Colonic mucosa (tissue), 4 donors: ENCODE results near the gene PLXNA4. TPM values are rescaled to one million over a fixed set of nuclear protein-coding genes. Genes with fewer than 3 reads are reported as not detected.

Source experiments
- DNase-seq: peaks from one replicate; pipeline ENCODE4 v3.0.0-alpha.2; 2020
- H3K27ac ChIP-seq: fragments of 200-600 bp; one replicate; pipeline ENCODE4 v1.8.0; 2021
- H3K27me3 ChIP-seq: fragments of 200-600 bp; one replicate; pipeline ENCODE4 v1.8.0; 2021
- H3K36me3 ChIP-seq: fragments of 200-600 bp; one replicate; pipeline ENCODE4 v1.8.0; 2021
- H3K4me1 ChIP-seq: fragments of 200-600 bp; one replicate; pipeline ENCODE4 v1.8.0; 2021; ENCODE audit warnings: mild to moderate bottlenecking
- H3K4me3 ChIP-seq: fragments of 200-600 bp; one replicate; pipeline ENCODE4 v1.8.0; 2021
- H3K9ac ChIP-seq, 2 donors: one replicate each; pipeline ENCODE4 v1.7.0; 2013; ENCODE audit warnings: control low read depth in 2 of 2, low read depth in 2 of 2, low read length in 2 of 2
- H3K9me3 ChIP-seq: fragments of 200-600 bp; one replicate; pipeline ENCODE4 v1.8.0; 2021
- intact Hi-C: fragments of 100-400 bp; cut with DNase I; formaldehyde crosslinking; loops from one replicate; pipeline ENCODE4 v1.14.1; 2022
- total RNA-seq, 2 donors: library from RNA; stranded (reverse); fragmentation: NEBNext Ultra II Directional in 1 of 2; extraction: Animal tissue kit (Norgen Biotek cat#: 25700) in 1 of 2; gene quantifications; one replicate each; pipeline ENCODE4 v1.2.1, GENCODE V29; 2021
- TF ChIP-seq, protein P1 (sequence below): fragments of 200-600 bp; IDR thresholded peaks from one replicate; pipeline ENCODE4 v1.8.0; 2022; ENCODE audit warnings: antibody characterized with exemption, mild to moderate bottlenecking
- donor health status: healthy.
- donor health status: DM: no; HTN: no; CAD: no.
- donor health status: DM: no; HTN: no; CAD: no.

PLXNA4 gene
- total RNA-seq, 2 donors from 2014 or later: 0.15 to 0.77 TPM

DNA sequence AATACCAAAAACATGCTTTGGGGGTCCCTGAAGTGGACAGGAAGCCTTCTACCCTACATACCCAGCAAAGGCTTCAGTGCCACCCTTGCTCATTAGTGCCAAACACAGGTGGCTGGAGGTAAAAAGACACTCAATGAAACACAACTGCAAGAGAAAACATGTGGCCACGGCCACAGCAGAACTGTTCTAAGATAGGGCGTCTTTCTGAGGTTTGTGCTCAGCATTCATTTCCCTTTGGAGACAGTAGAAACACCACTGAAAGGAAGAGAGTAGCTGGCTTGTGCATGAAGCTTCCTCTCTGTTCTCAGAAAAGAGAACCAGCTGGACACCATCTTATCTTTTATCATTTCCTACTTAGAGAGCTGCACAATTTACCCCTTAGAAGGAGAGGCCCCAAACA, 143.0 kb downstream of the PLXNA4 start:
- DNase-seq: no peak

DNA sequence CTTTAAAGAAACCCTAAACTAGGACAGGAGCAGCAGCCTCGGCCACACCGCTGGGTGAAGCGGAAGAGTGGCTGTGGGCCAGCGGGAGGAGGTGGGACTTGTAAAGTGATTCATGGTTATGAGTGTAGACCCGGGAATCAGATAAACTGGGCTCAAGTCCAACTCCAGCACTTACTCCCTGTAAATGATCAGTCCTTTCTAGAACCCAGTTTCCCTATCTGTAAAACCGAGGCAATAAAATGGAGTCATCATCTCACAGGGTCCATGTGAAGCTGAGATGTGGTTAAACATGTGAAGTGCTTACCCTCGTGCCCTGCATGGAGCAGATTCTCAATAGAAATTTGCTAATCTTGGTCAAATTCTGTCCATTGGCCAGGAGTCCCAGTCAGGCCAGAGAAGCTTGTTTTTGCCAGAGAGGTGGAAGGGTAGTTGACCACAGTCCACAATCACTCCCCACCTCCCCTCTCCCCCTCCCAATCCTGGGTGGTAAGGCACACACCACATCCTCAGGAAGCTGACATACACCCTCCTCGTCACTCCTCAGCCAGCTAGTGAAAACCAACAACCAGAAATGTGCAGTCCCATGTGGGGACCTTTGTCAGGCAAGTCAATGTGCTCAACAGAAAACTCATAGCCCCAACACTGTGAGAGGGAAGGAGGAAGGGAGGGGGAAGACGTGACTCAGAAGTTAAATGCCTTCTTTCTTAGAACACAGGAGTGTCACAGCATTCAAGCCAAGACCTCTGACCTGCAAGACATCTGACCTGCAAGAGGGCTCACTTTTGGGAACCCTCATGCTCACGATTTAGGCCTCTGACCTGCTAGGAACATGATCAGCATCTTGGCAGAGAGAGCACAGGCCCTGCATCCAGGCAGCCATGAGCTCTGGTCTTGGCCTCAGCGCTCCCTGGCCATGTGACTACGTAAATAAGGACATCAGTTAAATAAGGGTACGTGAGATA, 145.1 kb downstream of the PLXNA4 start:
- H3K27me3 ChIP-seq: no peaks in the 10 kb centered on the region
- intact Hi-C loops: no loop called here

More for the DNA sequence above, 143.0 kb downstream of the PLXNA4 start:
- Histone ChIP-seq H3K9me3 (no peaks in the 10 kb centered on the region), H3K27me3 (no peaks in the 10 kb centered on the region), H3K27ac (no peak overlapping the region), H3K36me3 (no peaks in the 10 kb centered on the region), H3K4me3 (no peak overlapping the region), H3K4me1 (peaks cover 9% of the 10 kb centered on the region), H3K9ac (no peak overlapping the region)
- TF ChIP-seq, protein P1, sequence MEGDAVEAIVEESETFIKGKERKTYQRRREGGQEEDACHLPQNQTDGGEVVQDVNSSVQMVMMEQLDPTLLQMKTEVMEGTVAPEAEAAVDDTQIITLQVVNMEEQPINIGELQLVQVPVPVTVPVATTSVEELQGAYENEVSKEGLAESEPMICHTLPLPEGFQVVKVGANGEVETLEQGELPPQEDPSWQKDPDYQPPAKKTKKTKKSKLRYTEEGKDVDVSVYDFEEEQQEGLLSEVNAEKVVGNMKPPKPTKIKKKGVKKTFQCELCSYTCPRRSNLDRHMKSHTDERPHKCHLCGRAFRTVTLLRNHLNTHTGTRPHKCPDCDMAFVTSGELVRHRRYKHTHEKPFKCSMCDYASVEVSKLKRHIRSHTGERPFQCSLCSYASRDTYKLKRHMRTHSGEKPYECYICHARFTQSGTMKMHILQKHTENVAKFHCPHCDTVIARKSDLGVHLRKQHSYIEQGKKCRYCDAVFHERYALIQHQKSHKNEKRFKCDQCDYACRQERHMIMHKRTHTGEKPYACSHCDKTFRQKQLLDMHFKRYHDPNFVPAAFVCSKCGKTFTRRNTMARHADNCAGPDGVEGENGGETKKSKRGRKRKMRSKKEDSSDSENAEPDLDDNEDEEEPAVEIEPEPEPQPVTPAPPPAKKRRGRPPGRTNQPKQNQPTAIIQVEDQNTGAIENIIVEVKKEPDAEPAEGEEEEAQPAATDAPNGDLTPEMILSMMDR: no peak
- intact Hi-C loops: no loop called here

GRCh38 chr7:132430041-132430855, 146.0 kb downstream of the PLXNA4 start:
- Histone ChIP-seq H3K27ac (no peak overlapping the region), H3K9ac (no peak overlapping the region), H3K27me3 (no peaks in the 10 kb centered on the region), H3K9me3 (no peaks in the 10 kb centered on the region), H3K36me3 (no peaks in the 10 kb centered on the region), H3K4me1 (peaks cover 9% of the 10 kb centered on the region), H3K4me3 (no peak overlapping the region)
- TF ChIP-seq, protein P1: no peak
- intact Hi-C loops: no loop called here
- DNase-seq: no peak

More for the DNA sequence above, 145.1 kb downstream of the PLXNA4 start:
- DNase-seq: peak; percentile 84
- Histone ChIP-seq H3K9ac (no peak overlapping the region), H3K36me3 (no peaks in the 10 kb centered on the region), H3K4me1 (peaks cover 9% of the 10 kb centered on the region), H3K4me3 (no peak overlapping the region), H3K9me3 (no peaks in the 10 kb centered on the region), H3K27ac (no peak overlapping the region)
- TF ChIP-seq, protein P1: no peak

- no peak overlapping the region for H3K27ac ChIP-seq
- H3K9ac ChIP-seq: no peak overlapping the region
- TF ChIP-seq, protein P1: no peak
- no peak for DNase-seq
- H3K4me1 ChIP-seq: peaks cover 9% of the 10 kb centered on the region
- no peak overlapping the region for H3K4me3 ChIP-seq
- intact Hi-C loops: no loop called here
- H3K9me3 ChIP-seq: no peaks in the 10 kb centered on the region
- H3K36me3 ChIP-seq: no peaks in the 10 kb centered on the region
- H3K27me3 ChIP-seq: no peaks in the 10 kb centered on the region
Observed at GRCh38 chr7:132429181-132429580, 147.1 kb downstream of the PLXNA4 start.

- H3K9me3 ChIP-seq: no peaks in the 10 kb centered on the region
- H3K27ac ChIP-seq: no peak overlapping the region
- no peaks in the 10 kb centered on the region for H3K27me3 ChIP-seq
- DNase-seq: no peak
- peaks cover 9% of the 10 kb centered on the region for H3K4me1 ChIP-seq
- no peak overlapping the region for H3K9ac ChIP-seq
- no peak overlapping the region for H3K4me3 ChIP-seq
- TF ChIP-seq, protein P1: no peak
- intact Hi-C loops: no loop called here
- H3K36me3 ChIP-seq: no peaks in the 10 kb centered on the region
Observed at GRCh38 chr7:132428247-132428919, 147.9 kb downstream of the PLXNA4 start.
